ENCODE data around the gene RSPH6A. TPM values are rescaled to one million over a fixed set of nuclear protein-coding genes. Genes with fewer than 3 reads are reported as not detected.

Gene RSPH6A
- total and polyA plus RNA-seq, 10 of the 15 experiments (the other 5 are each of a cell fraction or from before 2014, with no cell fraction given), result 0.03 to 0.41 (median 0.22) TPM; not detected in 4

GRCh38 chr19:45768984-45769782 lies 45.9 kb downstream of the RSPH6A start, which contains the start of gene SIX5 (continued):
- no peak for TF ChIP-seq ATF2 (IDR thresholded peaks at IDR 0.05; ENCODE audit: low read length)
- TF ChIP-seq CBX5 (IDR thresholded peaks at IDR 0.05; ENCODE audit: low read depth), result no peak
- TF ChIP-seq IRF3 (IDR thresholded peaks at IDR 0.05), result no peak
- no peak for TF ChIP-seq CHD4 (IDR thresholded peaks at IDR 0.05)
- TF ChIP-seq SREBF1 (IDR thresholded peaks at IDR 0.05; ENCODE audit: low read length), result no peak
- TF ChIP-seq JUNB (IDR thresholded peaks at IDR 0.05), result no peak
- TF ChIP-seq CREM (IDR thresholded peaks at IDR 0.05; ENCODE audit: low read depth), result peak; percentile 59; the same call in 1 of the 2 replicates
- TF ChIP-seq ZBTB4 (CRISPR knock-in tag; IDR thresholded peaks at IDR 0.05), result no peak
- TF ChIP-seq NBN (IDR thresholded peaks at IDR 0.05), result peak; percentile 65; the same call in 1 of the 2 replicates
- TF ChIP-seq CBFB (IDR thresholded peaks at IDR 0.05; ENCODE audit: low read depth), result peak; percentile 49; the same call in 1 of the 2 replicates
- TF ChIP-seq ELK1 (IDR thresholded peaks at IDR 0.05; ENCODE audit: low read depth, low read length), result no peak
- TF ChIP-seq TCF12 (IDR thresholded peaks at IDR 0.05; ENCODE audit: low read depth, low read length), result peak; percentile 99
- TF ChIP-seq ZNF592 (IDR thresholded peaks at IDR 0.05), result no peak
- TF ChIP-seq POLR2AphosphoS2 (IDR thresholded peaks at IDR 0.05; ENCODE audit: low read depth, low read length), result peak; percentile 78
- TF ChIP-seq CHD2 (IDR thresholded peaks at IDR 0.05; ENCODE audit: borderline replicate concordance, low read depth, low read length), result peak; percentile 94
